HepG2 (cell line): ENCODE measurements around the gene CD14.

Experiments
- ASH2L ChIP-seq: fragments of 300-600, 200-600 bp; sonication (generic); IDR thresholded peaks from 2 replicates; pipeline ENCODE4 v1.7.0; 2017; ENCODE audit warnings: low read depth, mild to moderate bottlenecking, moderate library complexity, mixed read lengths, low read length; ENCODE audit not compliant: insufficient read length
- ATF3 ChIP-seq: sonication (generic); formaldehyde crosslinking; IDR thresholded peaks from 2 replicates; pipeline ENCODE4 v1.4.0; 2020; ENCODE audit warnings: missing genetic modification reagents
- HCFC1 ChIP-seq: fragments of 150-350 bp; IDR thresholded peaks from 2 replicates; pipeline ENCODE4 v1.6.1; 2014; ENCODE audit warnings: low read depth, low read length
- NCOA2 ChIP-seq: sonication (generic); formaldehyde crosslinking; IDR thresholded peaks from 2 replicates; pipeline ENCODE4 v1.8.0; 2022; ENCODE audit warnings: inconsistent platforms
- NFYB ChIP-seq: sonication (generic); formaldehyde crosslinking; IDR thresholded peaks from 2 replicates; pipeline ENCODE4 v1.4.0; 2020; ENCODE audit warnings: missing genetic modification reagents
- POLR2AphosphoS5 ChIP-seq: IDR thresholded peaks from 2 replicates; pipeline ENCODE4 v1.6.1; 2012; ENCODE audit warnings: low read depth, low read length
- RAD51 ChIP-seq: fragments of 450-650 bp; IDR thresholded peaks from 2 replicates; pipeline ENCODE4 v1.6.1; 2016; ENCODE audit warnings: borderline replicate concordance
- RXRA ChIP-seq: sonication (generic); formaldehyde crosslinking; IDR thresholded peaks from 2 replicates; pipeline ENCODE4 v1.5.1; 2020; ENCODE audit warnings: missing genetic modification reagents
- SNAPC5 ChIP-seq: sonication (generic); formaldehyde crosslinking; IDR thresholded peaks from 2 replicates; pipeline ENCODE4 v1.8.1; 2023; ENCODE audit warnings: mild to moderate bottlenecking, missing genetic modification reagents, borderline replicate concordance
- TCF7L2 ChIP-seq: IDR thresholded peaks from 2 replicates; pipeline ENCODE4 v1.6.1; 2011; ENCODE audit warnings: mild to moderate bottlenecking, low read depth, low read length, moderate library complexity
- ZGPAT ChIP-seq: IDR thresholded peaks from 2 replicates; pipeline ENCODE4 v1.6.1; 2016; ENCODE audit warnings: mild to moderate bottlenecking
- ZNF639 ChIP-seq: conservative IDR thresholded peaks from 2 replicates; pipeline ENCODE4 v1.6.1; 2018; ENCODE audit warnings: missing genetic modification reagents
- ZNF747 ChIP-seq: sonication (generic); formaldehyde crosslinking; IDR thresholded peaks from 2 replicates; pipeline ENCODE4 v1.8.1; 2023; ENCODE audit warnings: missing genetic modification reagents, mild to moderate bottlenecking, borderline replicate concordance
- ZNF788 ChIP-seq: sonication (generic); formaldehyde crosslinking; IDR thresholded peaks from 2 replicates; pipeline ENCODE4 v1.5.0; 2020; ENCODE audit warnings: mild to moderate bottlenecking, missing genetic modification reagents, borderline replicate concordance

GRCh38 chr5:140631831-140632365, 1.1 kb downstream of the CD14 start:
- TF ChIP-seq ZNF639 (CRISPR knock-in tag) (no peak), NCOA2 (CRISPR knock-in tag) (no peak), TCF7L2 (no peak), ZNF747 (CRISPR knock-in tag) (no peak), ZNF788 (CRISPR knock-in tag) (no peak), ATF3 (CRISPR knock-in tag) (no peak), SNAPC5 (no peak), HCFC1 (no peak), NFYB (CRISPR knock-in tag) (no peak), RAD51 (no peak), POLR2AphosphoS5 (no peak), RXRA (CRISPR knock-in tag) (no peak), ASH2L (no peak), ZGPAT (CRISPR knock-in tag) (no peak)
